ENCODE data around the gene ANO8. TPM values are rescaled to one million over a fixed set of nuclear protein-coding genes. Genes with fewer than 3 reads are reported as not detected.

Gene ANO8
- total and polyA plus RNA-seq, 8 donors: 9.8 to 21.0 (median 12.2) TPM

DNA sequence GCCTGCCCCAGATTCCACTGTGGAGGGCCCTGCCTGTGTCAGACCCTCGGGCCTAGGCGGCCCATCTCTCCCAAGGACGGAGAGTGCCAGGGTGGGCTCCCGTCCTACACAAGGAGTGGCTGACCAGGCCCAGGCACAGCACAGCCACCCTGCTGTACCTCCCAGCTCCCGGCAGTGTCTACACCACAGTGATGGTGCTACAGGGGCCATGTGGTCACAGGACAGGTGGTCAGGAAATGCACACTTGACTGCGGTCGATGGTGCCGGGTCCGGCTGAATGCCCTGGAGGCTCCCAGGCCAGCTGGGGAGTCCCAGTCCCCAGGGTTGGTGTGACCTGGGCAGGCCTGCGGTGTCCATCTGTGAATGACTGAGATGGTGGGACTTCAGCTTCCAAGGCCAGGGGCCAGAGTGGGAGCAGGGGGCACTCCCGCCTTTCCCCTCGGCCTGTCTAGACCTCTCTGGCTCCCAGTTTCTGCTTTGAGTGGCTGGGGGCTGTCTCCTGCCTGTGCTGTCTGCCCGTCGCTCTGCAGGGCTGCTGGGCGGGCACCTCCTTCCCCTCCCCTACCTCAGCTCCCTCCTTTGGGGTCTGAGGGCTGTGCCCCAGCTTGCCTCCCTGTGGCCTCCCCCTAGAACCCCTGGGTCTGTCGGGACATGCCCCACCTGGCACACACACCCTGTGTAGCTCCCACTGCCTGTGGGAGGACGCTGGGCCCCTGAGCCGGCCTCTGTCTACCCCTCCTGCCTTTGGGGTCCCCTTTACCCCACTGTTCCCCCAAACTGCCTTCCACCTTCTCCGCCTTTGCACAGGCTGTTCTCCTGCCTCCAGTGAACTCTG is 12.8 kb downstream of the ANO8 start:
- no peak overlapping the region for H3K4me3 ChIP-seq
- H3K4me1 ChIP-seq: peaks cover 0 to 20% of the 10 kb centered on the region in 2 donors
- H3K9me3 ChIP-seq: no peaks in the 10 kb centered on the region
- ATAC-seq: no peak
- DNase-seq: no peak
- peaks cover 0 to 5% of the 10 kb centered on the region in 2 donors for H3K27me3 ChIP-seq
- H3K36me3 ChIP-seq: peaks cover 0 to 59% of the 10 kb centered on the region in 2 donors
- intact Hi-C loops (cut with DNase I): no loop called here
- TF ChIP-seq, protein P1, sequence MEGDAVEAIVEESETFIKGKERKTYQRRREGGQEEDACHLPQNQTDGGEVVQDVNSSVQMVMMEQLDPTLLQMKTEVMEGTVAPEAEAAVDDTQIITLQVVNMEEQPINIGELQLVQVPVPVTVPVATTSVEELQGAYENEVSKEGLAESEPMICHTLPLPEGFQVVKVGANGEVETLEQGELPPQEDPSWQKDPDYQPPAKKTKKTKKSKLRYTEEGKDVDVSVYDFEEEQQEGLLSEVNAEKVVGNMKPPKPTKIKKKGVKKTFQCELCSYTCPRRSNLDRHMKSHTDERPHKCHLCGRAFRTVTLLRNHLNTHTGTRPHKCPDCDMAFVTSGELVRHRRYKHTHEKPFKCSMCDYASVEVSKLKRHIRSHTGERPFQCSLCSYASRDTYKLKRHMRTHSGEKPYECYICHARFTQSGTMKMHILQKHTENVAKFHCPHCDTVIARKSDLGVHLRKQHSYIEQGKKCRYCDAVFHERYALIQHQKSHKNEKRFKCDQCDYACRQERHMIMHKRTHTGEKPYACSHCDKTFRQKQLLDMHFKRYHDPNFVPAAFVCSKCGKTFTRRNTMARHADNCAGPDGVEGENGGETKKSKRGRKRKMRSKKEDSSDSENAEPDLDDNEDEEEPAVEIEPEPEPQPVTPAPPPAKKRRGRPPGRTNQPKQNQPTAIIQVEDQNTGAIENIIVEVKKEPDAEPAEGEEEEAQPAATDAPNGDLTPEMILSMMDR (IDR thresholded peaks at IDR 0.05): no peak
- H3K27ac ChIP-seq: no peak overlapping the region

- Histone ChIP-seq H3K4me1 (peaks cover 0 to 23% of the 10 kb centered on the region in 2 donors), H3K36me3 (peaks cover 0 to 73% of the 10 kb centered on the region in 2 donors), H3K4me3 (no peak overlapping the region), H3K27ac (no peak overlapping the region), H3K9me3 (no peaks in the 10 kb centered on the region), H3K27me3 (peaks cover 0 to 5% of the 10 kb centered on the region in 2 donors)
- TF ChIP-seq, protein P1 (IDR thresholded peaks at IDR 0.05): no peak
- no peak for ATAC-seq
- no peak for DNase-seq
- intact Hi-C loops (cut with DNase I): no loop called here
Observed at GRCh38 chr19:17320435-17320834, 14.2 kb downstream of the ANO8 start.

GRCh38 chr19:17319473-17320238 is 15.0 kb downstream of the ANO8 start:
- DNase-seq (no peak), ATAC-seq (no peak)
- Histone ChIP-seq H3K4me1 (peaks cover 0 to 23% of the 10 kb centered on the region in 2 donors), H3K36me3 (peaks cover 0 to 73% of the 10 kb centered on the region in 2 donors), H3K27ac (no peak overlapping the region), H3K27me3 (peaks cover 0 to 5% of the 10 kb centered on the region in 2 donors), H3K4me3 (no peak overlapping the region), H3K9me3 (no peaks in the 10 kb centered on the region)
- intact Hi-C loops (cut with DNase I): no loop called here
- TF ChIP-seq, protein P1 (IDR thresholded peaks at IDR 0.05): no peak

- H3K36me3 ChIP-seq: peaks cover 0 to 79% of the 10 kb centered on the region in 2 donors
- ATAC-seq (no peak), DNase-seq (no peak)
- H3K9me3 ChIP-seq: no peaks in the 10 kb centered on the region
- peaks cover 0 to 2% of the 10 kb centered on the region in 2 donors for H3K27me3 ChIP-seq
- intact Hi-C loops (cut with DNase I): no loop called here
- H3K4me1 ChIP-seq: peaks cover 0 to 18% of the 10 kb centered on the region in 2 donors
- H3K4me3 ChIP-seq: no peak overlapping the region
- TF ChIP-seq, protein P1 (IDR thresholded peaks at IDR 0.05): no peak
- H3K27ac ChIP-seq: no peak overlapping the region
Observed at GRCh38 chr19:17318966-17319365, 15.7 kb downstream of the ANO8 start.
